ENCODE data around the gene ZFAND2A. TPM values are rescaled to one million over a fixed set of nuclear protein-coding genes. Genes with fewer than 3 reads are reported as not detected.

Gene ZFAND2A
- total RNA-seq, 1 experiment from 2014 or later: 14.5 TPM

DNA sequence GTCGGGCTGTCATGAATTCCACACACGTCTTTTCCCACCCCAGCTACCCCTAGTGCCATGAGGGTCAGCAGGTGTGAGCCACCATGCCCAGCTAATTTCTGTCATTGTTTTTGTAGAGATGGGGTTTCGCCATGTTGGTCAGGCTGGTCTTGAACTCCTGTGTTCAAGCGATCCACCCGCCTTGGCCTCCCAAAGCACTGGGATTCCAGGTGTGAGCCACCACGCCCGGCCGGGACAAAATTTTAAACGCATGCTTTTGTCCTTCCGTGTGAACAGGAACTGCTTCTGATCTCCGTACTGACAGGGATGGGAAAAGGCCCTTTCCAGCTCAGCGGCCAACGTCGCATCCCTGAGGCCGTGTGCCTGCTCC, 15.6 kb upstream of the ZFAND2A start (continued):
- TF ChIP-seq, protein P1, sequence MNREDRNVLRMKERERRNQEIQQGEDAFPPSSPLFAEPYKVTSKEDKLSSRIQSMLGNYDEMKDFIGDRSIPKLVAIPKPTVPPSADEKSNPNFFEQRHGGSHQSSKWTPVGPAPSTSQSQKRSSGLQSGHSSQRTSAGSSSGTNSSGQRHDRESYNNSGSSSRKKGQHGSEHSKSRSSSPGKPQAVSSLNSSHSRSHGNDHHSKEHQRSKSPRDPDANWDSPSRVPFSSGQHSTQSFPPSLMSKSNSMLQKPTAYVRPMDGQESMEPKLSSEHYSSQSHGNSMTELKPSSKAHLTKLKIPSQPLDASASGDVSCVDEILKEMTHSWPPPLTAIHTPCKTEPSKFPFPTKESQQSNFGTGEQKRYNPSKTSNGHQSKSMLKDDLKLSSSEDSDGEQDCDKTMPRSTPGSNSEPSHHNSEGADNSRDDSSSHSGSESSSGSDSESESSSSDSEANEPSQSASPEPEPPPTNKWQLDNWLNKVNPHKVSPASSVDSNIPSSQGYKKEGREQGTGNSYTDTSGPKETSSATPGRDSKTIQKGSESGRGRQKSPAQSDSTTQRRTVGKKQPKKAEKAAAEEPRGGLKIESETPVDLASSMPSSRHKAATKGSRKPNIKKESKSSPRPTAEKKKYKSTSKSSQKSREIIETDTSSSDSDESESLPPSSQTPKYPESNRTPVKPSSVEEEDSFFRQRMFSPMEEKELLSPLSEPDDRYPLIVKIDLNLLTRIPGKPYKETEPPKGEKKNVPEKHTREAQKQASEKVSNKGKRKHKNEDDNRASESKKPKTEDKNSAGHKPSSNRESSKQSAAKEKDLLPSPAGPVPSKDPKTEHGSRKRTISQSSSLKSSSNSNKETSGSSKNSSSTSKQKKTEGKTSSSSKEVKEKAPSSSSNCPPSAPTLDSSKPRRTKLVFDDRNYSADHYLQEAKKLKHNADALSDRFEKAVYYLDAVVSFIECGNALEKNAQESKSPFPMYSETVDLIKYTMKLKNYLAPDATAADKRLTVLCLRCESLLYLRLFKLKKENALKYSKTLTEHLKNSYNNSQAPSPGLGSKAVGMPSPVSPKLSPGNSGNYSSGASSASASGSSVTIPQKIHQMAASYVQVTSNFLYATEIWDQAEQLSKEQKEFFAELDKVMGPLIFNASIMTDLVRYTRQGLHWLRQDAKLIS (CRISPR knock-in tag; IDR thresholded peaks at IDR 0.05; ENCODE audit: borderline replicate concordance): no peak
- TF ChIP-seq MYBL2 (CRISPR knock-in tag; IDR thresholded peaks at IDR 0.05): no peak
- TF ChIP-seq ETV6 (CRISPR knock-in tag; IDR thresholded peaks at IDR 0.05): no peak
- no peak for TF ChIP-seq SP1 (CRISPR knock-in tag; conservative IDR thresholded peaks at IDR 0.05)
- TF ChIP-seq, protein P2, sequence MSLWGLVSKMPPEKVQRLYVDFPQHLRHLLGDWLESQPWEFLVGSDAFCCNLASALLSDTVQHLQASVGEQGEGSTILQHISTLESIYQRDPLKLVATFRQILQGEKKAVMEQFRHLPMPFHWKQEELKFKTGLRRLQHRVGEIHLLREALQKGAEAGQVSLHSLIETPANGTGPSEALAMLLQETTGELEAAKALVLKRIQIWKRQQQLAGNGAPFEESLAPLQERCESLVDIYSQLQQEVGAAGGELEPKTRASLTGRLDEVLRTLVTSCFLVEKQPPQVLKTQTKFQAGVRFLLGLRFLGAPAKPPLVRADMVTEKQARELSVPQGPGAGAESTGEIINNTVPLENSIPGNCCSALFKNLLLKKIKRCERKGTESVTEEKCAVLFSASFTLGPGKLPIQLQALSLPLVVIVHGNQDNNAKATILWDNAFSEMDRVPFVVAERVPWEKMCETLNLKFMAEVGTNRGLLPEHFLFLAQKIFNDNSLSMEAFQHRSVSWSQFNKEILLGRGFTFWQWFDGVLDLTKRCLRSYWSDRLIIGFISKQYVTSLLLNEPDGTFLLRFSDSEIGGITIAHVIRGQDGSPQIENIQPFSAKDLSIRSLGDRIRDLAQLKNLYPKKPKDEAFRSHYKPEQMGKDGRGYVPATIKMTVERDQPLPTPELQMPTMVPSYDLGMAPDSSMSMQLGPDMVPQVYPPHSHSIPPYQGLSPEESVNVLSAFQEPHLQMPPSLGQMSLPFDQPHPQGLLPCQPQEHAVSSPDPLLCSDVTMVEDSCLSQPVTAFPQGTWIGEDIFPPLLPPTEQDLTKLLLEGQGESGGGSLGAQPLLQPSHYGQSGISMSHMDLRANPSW (CRISPR knock-in tag; conservative IDR thresholded peaks at IDR 0.05; ENCODE audit: low read depth): no peak
- no peak for TF ChIP-seq CREB1 (CRISPR knock-in tag; IDR thresholded peaks at IDR 0.05)
- TF ChIP-seq ATF1 (CRISPR knock-in tag; IDR thresholded peaks at IDR 0.05): no peak
- no peak for TF ChIP-seq ZNF396 (CRISPR knock-in tag; IDR thresholded peaks at IDR 0.05; ENCODE audit: borderline replicate concordance)
- TF ChIP-seq HMGA2 (CRISPR knock-in tag; IDR thresholded peaks at IDR 0.05): no peak
- TF ChIP-seq KAT7 (CRISPR knock-in tag; IDR thresholded peaks at IDR 0.05; ENCODE audit: borderline replicate concordance): no peak
- TF ChIP-seq, protein P3, sequence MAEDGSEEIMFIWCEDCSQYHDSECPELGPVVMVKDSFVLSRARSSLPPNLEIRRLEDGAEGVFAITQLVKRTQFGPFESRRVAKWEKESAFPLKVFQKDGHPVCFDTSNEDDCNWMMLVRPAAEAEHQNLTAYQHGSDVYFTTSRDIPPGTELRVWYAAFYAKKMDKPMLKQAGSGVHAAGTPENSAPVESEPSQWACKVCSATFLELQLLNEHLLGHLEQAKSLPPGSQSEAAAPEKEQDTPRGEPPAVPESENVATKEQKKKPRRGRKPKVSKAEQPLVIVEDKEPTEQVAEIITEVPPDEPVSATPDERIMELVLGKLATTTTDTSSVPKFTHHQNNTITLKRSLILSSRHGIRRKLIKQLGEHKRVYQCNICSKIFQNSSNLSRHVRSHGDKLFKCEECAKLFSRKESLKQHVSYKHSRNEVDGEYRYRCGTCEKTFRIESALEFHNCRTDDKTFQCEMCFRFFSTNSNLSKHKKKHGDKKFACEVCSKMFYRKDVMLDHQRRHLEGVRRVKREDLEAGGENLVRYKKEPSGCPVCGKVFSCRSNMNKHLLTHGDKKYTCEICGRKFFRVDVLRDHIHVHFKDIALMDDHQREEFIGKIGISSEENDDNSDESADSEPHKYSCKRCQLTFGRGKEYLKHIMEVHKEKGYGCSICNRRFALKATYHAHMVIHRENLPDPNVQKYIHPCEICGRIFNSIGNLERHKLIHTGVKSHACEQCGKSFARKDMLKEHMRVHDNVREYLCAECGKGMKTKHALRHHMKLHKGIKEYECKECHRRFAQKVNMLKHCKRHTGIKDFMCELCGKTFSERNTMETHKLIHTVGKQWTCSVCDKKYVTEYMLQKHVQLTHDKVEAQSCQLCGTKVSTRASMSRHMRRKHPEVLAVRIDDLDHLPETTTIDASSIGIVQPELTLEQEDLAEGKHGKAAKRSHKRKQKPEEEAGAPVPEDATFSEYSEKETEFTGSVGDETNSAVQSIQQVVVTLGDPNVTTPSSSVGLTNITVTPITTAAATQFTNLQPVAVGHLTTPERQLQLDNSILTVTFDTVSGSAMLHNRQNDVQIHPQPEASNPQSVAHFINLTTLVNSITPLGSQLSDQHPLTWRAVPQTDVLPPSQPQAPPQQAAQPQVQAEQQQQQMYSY (CRISPR knock-in tag; IDR thresholded peaks at IDR 0.05): no peak
- no peak for TF ChIP-seq FOXK1 (CRISPR knock-in tag; IDR thresholded peaks at IDR 0.05)
- TF ChIP-seq, protein P4, sequence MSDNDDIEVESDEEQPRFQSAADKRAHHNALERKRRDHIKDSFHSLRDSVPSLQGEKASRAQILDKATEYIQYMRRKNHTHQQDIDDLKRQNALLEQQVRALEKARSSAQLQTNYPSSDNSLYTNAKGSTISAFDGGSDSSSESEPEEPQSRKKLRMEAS (CRISPR knock-in tag; IDR thresholded peaks at IDR 0.05): no peak

DNA sequence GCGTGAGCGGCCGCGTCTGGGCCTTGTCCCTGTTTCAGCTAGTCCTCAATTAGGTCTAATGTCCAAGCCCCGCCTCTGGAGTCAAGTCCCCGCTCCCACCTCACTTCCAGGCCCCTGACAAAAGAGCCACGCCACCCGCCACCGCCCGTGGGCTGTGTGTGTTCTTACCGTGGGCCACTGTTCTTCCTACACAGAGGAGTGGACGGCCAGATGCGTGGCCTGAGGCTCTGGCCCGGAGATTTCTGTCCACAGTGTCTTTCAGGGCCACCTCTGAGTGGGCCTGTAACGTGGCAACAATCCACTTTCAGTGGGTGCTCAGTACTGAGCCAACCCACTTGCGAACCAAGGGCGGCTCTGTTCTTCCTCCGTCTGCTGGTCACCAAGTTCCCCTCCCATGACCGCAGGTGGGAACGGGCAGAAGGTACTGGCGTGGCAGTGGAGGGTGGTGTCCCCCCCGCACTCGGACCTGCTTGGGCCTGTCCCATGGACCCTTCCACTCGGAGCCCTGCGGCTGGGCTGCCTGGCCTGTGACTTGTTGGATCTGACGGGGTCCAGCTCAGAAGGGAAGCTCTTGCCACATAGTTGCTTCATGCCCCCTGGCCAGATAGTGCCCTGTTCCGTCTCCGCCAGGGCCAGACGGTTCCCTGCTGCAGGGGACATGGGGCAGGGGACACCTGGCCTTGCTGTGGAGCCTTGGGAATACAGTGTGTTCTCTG, 15.0 kb upstream of the ZFAND2A start:
- Mint-ChIP-seq H3K9me3 (peaks cover 27% of the 10 kb centered on the region), H3K36me3 (peaks cover 10% of the 10 kb centered on the region), H3K27ac (no peak overlapping the region), H3K4me1 (peaks cover 1% of the 10 kb centered on the region; the same call in 1 of the 2 replicates), H3K27me3 (ENCODE audit: low read depth) (peaks cover 15% of the 10 kb centered on the region), H3K4me3 (no peak overlapping the region)
- TF ChIP-seq, protein P5, sequence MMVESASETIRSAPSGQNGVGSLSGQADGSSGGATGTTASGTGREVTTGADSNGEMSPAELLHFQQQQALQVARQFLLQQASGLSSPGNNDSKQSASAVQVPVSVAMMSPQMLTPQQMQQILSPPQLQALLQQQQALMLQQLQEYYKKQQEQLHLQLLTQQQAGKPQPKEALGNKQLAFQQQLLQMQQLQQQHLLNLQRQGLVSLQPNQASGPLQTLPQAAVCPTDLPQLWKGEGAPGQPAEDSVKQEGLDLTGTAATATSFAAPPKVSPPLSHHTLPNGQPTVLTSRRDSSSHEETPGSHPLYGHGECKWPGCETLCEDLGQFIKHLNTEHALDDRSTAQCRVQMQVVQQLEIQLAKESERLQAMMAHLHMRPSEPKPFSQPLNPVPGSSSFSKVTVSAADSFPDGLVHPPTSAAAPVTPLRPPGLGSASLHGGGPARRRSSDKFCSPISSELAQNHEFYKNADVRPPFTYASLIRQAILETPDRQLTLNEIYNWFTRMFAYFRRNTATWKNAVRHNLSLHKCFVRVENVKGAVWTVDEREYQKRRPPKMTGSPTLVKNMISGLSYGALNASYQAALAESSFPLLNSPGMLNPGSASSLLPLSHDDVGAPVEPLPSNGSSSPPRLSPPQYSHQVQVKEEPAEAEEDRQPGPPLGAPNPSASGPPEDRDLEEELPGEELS (CRISPR knock-in tag; IDR thresholded peaks at IDR 0.05): no peak
- TF ChIP-seq KAT7 (CRISPR knock-in tag; IDR thresholded peaks at IDR 0.05; ENCODE audit: borderline replicate concordance): no peak
- ATAC-seq (no peak), DNase-seq (ENCODE audit: low spot score) (no peak)
- CTCF ChIA-PET: interaction anchor here (0.7 to 2.8 kb wide), 14 partner anchors 8 to 273 kb away, joined by 3 to 25 read pairs (median 4); partner anchors contain the start of genes COX19 and ZFAND2A
- POLR2A ChIA-PET: no interaction called here

Data from WTC11 (cell line).